NCI-H2107 (cell line): ENCODE results near the gene NTRK2.

Source experiments
- DNase-seq: peaks from one replicate; lab custom pipeline; 2025; lab: John Stamatoyannopoulos, UW

The NTRK2 gene

GRCh38 chr9:84780385-84780784 lies 110.9 kb downstream of the NTRK2 start:
- no peak for DNase-seq

GRCh38 chr9:84781458-84781857 lies 111.9 kb downstream of the NTRK2 start:
- DNase-seq, result no peak

GRCh38 chr9:84781931-84782866 lies 112.7 kb downstream of the NTRK2 start:
- no peak for DNase-seq

GRCh38 chr9:84785792-84786547 lies 116.4 kb downstream of the NTRK2 start:
- DNase-seq, result no peak

- no peak for DNase-seq
Observed at GRCh38 chr9:84788803-84789462, 119.4 kb downstream of the NTRK2 start.

- DNase-seq, result no peak
Observed at GRCh38 chr9:84789463-84789830, 119.9 kb downstream of the NTRK2 start.

GRCh38 chr9:84791643-84792042 lies 122.1 kb downstream of the NTRK2 start:
- DNase-seq, result no peak

DNA sequence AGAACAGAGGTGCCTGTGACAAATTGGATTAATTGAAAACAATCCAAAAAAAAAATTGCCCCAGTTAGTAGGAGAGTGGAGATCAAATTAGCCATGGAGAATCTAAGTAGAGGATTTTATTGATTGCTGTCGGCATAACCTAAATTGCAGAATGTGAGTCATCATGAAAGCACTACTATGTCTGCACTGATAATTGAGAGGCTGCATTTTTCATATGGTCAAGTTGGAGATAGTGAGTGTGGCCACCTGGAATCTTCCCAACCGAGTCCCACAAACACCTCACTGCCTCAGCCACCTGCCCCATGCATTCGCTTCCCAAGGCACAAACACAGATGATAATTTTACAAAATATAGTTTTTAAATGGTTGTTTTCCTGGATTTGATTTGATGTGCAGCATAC lies 123.7 kb downstream of the NTRK2 start:
- no peak for DNase-seq

DNA sequence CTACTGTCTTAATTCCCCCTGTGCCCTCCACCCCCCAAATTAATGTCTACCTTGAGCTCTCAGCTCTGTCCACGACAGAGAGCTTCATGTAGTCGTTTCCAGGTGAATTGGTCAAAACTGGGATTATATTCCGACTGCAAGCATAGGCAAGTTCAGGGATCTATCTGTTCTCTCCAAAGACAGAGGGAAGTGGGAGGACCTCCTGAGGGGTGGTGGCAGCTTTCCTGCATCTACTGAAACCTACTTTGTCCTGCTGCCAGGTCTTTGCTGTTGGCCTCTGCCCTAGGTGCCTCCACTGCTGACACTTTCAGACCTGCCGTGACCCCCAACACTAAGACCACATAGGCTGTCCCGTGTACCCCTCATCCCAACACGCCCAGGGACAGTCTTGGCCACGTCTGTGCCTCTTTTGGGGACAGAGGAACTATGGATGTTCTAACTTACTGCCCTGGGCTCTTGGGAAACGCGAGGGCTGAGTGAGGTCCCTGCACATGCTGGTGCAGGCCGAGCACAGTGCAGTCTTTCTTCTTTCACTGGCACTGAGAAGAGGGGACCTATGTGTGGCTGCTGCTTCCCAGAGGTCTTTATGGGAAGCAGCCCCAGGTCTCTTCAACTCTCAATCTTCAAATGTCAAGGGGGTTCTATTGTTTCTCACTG lies 125.6 kb downstream of the NTRK2 start:
- DNase-seq, result no peak

DNA sequence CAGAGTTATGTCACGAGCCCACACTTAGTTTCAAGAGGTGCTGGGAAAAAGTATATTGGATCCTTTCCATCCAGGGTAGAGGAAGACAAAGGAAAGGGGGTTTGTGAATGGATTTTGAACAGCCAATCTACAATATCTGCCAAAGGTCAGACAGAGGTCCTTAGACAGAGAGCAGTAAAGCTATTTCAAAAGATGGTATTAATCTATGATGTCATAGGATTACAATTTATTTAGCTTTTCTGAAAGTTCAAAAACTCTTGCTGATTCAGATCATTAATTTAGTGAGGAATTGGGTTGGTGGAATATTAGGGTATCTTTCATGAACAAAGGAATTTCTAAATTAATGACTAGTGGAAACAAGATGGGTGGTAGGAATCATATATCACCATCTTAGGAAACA lies 126.9 kb downstream of the NTRK2 start:
- DNase-seq, result no peak

GRCh38 chr9:84799251-84799650 lies 129.7 kb downstream of the NTRK2 start:
- DNase-seq, result no peak

DNA sequence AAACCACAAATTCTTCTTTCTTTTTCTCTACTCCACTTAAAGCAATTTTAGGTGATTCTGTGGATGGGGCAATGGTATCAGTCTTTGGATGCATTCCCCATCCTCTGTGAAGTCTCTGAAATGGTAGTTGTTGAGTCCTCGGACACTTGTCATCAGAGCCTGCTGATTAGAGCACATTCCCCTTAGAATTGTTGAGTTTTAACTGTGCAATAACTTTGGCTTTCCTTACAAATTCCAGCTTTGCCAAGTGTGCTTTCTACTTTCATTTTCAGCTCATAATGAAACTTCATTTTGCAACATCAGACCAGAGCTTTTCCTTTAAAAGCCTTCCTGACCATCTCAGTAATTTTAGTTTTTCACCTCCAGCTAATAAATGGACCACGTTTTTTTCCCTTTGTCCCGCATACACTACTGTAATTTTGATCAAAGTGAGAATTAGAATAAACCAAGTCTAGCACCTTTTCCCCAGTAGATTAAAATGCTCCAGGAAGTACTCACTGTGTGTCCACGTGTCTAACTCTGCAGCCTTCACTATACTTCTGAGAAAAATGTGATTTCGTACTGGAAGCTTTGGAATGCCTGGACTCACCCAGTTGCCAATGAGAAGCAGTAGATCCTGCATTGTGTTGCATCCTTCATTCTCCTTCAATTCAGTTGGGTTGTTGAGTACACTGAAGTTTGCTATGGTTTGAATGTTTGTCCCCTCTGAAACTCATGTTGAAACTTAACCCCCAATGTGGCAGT lies 135.6 kb downstream of the NTRK2 start:
- DNase-seq, result no peak

DNA sequence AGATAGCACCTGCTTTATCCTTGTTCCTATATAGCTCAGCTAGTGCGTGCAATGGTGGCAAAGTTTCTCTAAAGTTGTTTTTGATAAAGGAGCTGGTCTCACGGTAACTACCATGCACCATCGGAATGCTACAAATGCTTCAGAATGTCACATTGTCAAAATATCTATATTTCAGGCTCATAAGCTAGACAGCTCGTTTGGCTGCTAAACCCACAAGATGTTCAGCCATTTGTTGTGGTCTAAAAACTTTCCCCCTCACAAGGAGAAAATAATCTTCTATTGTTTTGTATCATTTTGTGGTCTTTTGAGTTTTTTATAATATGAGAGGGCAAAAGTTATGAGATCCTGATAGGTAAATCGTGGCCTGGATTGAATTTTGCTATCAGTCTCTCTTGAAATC lies 137.9 kb downstream of the NTRK2 start:
- DNase-seq, result no peak

- no peak for DNase-seq
Observed at GRCh38 chr9:84807870-84808390, 138.4 kb downstream of the NTRK2 start.

- no peak for DNase-seq
Observed at GRCh38 chr9:84808416-84808815, 138.9 kb downstream of the NTRK2 start.

- DNase-seq, result no peak
Observed at GRCh38 chr9:84811072-84811750, 141.7 kb downstream of the NTRK2 start.

- DNase-seq, result no peak
Observed at GRCh38 chr9:84811751-84812074, 142.2 kb downstream of the NTRK2 start.

DNA sequence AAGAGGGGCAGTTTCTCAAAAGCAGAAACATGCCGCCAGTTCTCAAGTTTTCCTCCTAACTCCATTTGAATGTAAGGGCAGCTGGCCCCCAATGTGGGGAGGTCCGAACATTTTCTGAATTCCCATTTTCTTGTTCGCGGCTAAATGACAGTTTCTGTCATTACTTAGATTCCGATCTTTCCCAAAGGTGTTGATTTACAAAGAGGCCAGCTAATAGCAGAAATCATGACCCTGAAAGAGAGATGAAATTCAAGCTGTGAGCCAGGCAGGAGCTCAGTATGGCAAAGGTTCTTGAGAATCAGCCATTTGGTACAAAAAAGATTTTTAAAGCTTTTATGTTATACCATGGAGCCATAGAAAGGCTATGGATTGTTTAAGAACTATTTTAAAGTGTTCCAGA lies 142.8 kb downstream of the NTRK2 start:
- DNase-seq, result no peak

DNA sequence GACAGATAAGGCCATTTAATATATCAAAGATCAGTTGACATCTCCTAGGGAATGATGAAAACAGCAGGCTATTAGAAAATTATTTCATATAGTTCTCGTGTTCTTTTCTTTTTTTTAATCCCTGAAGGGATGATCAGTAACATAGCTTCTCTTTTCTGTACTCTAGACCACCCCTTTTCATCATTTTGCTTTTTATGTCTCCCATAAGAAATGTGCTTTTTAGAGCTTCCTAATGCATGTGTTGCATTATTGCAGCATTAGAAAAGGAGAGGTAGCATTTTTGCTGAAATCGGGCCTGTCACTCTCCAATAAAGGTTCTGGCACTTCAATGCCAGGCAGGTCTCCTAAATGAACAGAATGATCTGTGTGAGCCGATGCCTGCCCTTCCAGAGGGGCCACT lies 143.3 kb downstream of the NTRK2 start:
- no peak for DNase-seq

DNA sequence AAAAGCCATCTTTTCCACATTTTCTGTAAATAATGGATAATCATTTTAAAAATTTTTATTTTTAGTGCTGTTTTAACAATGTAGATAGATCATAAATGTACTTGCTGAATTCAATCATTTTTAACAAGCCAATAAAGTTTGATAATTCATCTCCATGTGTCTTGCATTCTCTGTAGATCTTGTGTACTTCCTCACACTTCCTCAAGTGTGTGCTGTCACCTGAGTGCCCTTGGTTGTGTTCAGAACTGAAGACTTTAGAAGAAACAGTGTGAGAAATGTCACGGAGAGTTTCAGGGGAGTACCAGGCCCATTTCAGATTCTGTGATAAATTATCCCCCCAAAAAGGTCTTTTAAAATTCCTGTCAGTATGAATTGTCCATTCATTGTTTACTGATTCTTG lies 146.0 kb downstream of the NTRK2 start:
- DNase-seq, result no peak

- no peak for DNase-seq
Observed at GRCh38 chr9:84817038-84817437, 147.5 kb downstream of the NTRK2 start.
